ENCODE data around the gene PROCA1.
A peak's percentile ranks its signal among the peaks of the same experiment; 100 is the strongest.

The PROCA1 gene

GRCh38 chr17:28707339-28707720 lies 4.4 kb downstream of the PROCA1 start:
- DNase-seq: no peak

GRCh38 chr17:28706471-28707338 lies 5.0 kb downstream of the PROCA1 start:
- no peak for DNase-seq

GRCh38 chr17:28705728-28706334 lies 5.9 kb downstream of the PROCA1 start:
- no peak for DNase-seq

GRCh38 chr17:28705074-28705659 lies 6.5 kb downstream of the PROCA1 start:
- DNase-seq: no peak

GRCh38 chr17:28704219-28704858 lies 7.3 kb downstream of the PROCA1 start:
- no peak for DNase-seq

- DNase-seq: no peak
Observed at GRCh38 chr17:28703552-28704218, 8.0 kb downstream of the PROCA1 start.

GRCh38 chr17:28702752-28703150 lies 8.9 kb downstream of the PROCA1 start:
- no peak for DNase-seq

GRCh38 chr17:28702026-28702751 lies 9.5 kb downstream of the PROCA1 start:
- no peak for DNase-seq

- no peak for DNase-seq
Observed at GRCh38 chr17:28700830-28701492, 10.7 kb downstream of the PROCA1 start.

- no peak for DNase-seq
Observed at GRCh38 chr17:28700278-28700677, 11.4 kb downstream of the PROCA1 start.

- no peak for DNase-seq
Observed at GRCh38 chr17:28698253-28698941, 13.3 kb downstream of the PROCA1 start.

- DNase-seq: no peak
Observed at GRCh38 chr17:28693869-28694268, 17.8 kb downstream of the PROCA1 start.

GRCh38 chr17:28689011-28689410 lies 22.7 kb downstream of the PROCA1 start:
- no peak for DNase-seq

- no peak for DNase-seq
Observed at GRCh38 chr17:28688481-28688880, 23.2 kb downstream of the PROCA1 start.

- DNase-seq: no peak
Observed at GRCh38 chr17:28686296-28686695, 25.4 kb downstream of the PROCA1 start.

- DNase-seq: no peak
Observed at GRCh38 chr17:28685366-28685765, 26.3 kb downstream of the PROCA1 start.

- DNase-seq: peak; percentile 42
Observed at GRCh38 chr17:28684963-28685362, 26.7 kb downstream of the PROCA1 start.

GRCh38 chr17:28682655-28683054 lies 29.0 kb downstream of the PROCA1 start:
- no peak for DNase-seq

- no peak for DNase-seq
Observed at GRCh38 chr17:28675980-28676379, 35.7 kb downstream of the PROCA1 start.

- DNase-seq: no peak
Observed at GRCh38 chr17:28675490-28675889, 36.2 kb downstream of the PROCA1 start.

GRCh38 chr17:28669918-28670317 lies 41.8 kb downstream of the PROCA1 start:
- DNase-seq: no peak

Data from eye (tissue), 1 donor.